ENCODE data around the gene NQO1.

GRCh38 chr16:69712914-69713581 is 13.3 kb downstream of the NQO1 start:
- TF ChIP-seq CTCF (IDR thresholded peaks at IDR 0.05; ENCODE audit: borderline replicate concordance, extremely low read depth, low read length, poor library complexity, severe bottlenecking): no peak
- TF ChIP-seq EZH2 (IDR thresholded peaks at IDR 0.05; ENCODE audit: borderline replicate concordance, low read depth, low read length, severe bottlenecking): no peak

Measured in DND-41 (cell line).